ENCODE data around the gene STK25. TPM values are rescaled to one million over a fixed set of nuclear protein-coding genes. Genes with fewer than 3 reads are reported as not detected.
"Not testable (repeated sequence)": the region's sequence is repeated elsewhere in the genome, so short reads cannot be mapped to it uniquely, and the experiment has no call there.

STK25 gene
- total and polyA plus RNA-seq, 2 donors, result 102 to 166 TPM

DNA sequence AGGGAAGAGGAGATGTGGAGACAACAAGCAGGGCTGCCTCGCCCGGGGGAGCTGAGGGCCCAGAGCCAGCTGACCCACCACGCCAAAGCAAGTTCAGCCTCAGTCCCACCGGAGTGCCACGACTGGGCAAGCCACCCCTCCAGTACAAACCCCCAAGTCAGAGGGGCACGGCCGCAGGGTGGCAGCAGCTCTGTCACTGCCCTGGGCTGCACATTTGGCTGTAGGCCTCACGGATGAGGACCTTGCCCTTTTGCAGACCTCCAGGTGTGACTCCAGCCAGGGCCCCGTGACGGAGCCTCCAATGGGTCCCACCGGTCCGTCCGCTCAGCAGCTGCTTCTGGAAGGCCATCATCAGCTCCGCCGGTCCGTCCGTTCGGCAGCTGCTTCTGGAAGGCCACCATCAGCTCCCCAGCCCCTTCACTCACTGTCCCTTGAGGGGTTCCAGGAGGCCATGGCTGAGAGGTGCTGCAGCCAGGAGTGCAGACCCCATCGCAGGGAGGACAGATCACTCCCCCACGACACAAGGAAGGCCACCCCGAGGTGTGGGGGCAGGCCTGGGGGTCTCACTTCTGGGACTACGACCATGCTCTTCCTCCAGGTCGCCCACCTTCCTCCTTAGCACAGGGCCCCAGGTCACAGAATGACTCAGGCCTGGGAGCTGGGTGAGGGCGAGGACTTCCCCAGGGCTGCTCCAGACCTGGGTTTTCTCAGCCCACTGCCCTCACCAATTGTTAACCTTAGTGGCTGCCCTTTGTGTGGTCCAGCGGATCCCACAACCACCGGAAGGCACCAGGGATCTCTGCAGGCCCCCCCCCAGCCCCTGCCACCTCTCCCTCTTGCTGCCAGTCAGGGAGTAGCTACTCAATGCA lies 24.6 kb upstream of the STK25 start:
- H3K4me1 ChIP-seq (ENCODE audit: insufficient read depth), result no peaks in the 10 kb centered on the region
- H3K4me3 ChIP-seq (ENCODE audit: low read depth, low read length), result no peak overlapping the region
- no peak for DNase-seq (ENCODE audit: extremely low spot score)
- H3K36me3 ChIP-seq (ENCODE audit: insufficient read depth), result no peaks in the 10 kb centered on the region
- WGBS, result 89% methylated on average over 26 of the region's 26 CpGs
- no peak overlapping the region for H3K27ac ChIP-seq (ENCODE audit: low read depth)

DNA sequence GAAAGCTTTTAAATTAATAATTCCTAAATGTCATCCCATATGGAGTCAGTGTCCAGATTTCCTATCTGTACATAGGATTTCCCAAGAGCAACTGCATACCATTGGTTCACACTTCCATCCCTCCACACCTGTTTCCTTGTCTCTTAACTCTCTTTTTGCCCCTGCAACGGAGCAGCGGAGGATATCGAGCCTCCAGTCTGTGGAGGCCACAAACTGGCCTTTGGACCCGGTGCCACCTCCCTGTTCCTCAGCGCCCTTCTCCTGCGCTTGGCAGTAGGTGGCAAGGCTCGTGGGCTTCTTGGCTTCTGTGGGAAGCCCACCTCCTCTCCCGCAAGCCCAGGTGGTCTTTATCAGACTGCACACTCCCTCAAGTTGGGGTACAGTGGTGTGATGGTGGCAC lies 23.8 kb upstream of the STK25 start:
- no peak for DNase-seq (ENCODE audit: extremely low spot score)
- WGBS, result 92% methylated on average over 8 of the region's 8 CpGs
- Histone ChIP-seq H3K4me1 (ENCODE audit: insufficient read depth) (no peaks in the 10 kb centered on the region), H3K27ac (ENCODE audit: low read depth) (no peak overlapping the region), H3K36me3 (ENCODE audit: insufficient read depth) (no peaks in the 10 kb centered on the region), H3K4me3 (ENCODE audit: low read depth, low read length) (no peak overlapping the region)

DNA sequence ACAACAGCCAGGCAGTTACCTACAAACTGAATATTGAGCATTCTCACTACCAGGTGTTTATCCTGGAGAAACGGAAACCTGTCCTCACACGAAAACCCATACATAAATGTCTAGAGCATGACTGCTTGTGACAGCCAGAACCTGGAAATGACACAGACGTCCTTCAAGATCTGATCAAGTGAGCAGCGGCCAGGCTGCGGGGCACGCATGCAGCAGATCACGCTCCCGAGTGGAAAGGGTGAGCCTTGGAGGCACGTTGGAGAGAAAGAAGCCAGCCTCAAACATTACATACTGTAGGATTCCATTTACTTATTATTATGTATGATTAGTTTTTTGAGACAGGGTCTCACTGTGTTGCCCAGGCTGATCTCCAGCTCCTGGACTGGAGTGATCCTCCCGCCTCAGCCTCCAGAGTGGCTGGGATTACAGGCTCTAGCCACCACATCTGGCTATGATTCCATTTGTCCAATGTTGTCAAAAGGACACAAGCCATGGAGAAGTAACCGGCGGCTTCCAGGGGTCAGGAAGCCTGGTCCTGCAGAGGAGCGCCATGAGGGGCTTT lies 22.9 kb upstream of the STK25 start:
- no peaks in the 10 kb centered on the region for H3K4me1 ChIP-seq (ENCODE audit: insufficient read depth)
- 78% methylated on average over 13 of the region's 13 CpGs for WGBS
- no peak overlapping the region for H3K4me3 ChIP-seq (ENCODE audit: low read depth, low read length)
- DNase-seq (ENCODE audit: extremely low spot score), result no peak
- H3K27ac ChIP-seq (ENCODE audit: low read depth), result no peak overlapping the region
- no peaks in the 10 kb centered on the region for H3K36me3 ChIP-seq (ENCODE audit: insufficient read depth)

DNA sequence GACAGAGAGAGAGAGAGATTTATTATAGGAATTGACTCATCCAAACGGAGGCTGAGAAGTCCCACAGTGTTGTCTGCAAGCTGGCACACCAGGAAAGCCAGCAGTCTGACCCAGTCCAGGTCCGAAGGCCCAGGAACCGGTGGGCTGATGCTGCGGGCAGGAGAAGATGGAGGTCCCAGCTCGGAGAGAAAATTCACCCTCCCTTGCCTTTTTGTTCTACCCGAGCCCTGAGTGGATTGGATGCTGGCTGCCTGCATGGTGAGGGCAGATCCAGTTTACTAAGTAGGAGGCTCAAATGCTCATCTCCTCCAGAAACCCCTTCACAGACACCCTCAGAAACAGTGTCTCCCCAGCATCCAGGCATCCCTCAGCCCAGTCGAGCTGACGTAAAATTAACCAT lies 22.2 kb upstream of the STK25 start:
- 56% methylated on average over 8 of the region's 8 CpGs for WGBS
- DNase-seq (ENCODE audit: extremely low spot score), result no peak
- Histone ChIP-seq H3K36me3 (ENCODE audit: insufficient read depth) (no peaks in the 10 kb centered on the region), H3K4me1 (ENCODE audit: insufficient read depth) (no peaks in the 10 kb centered on the region), H3K27ac (ENCODE audit: low read depth) (no peak overlapping the region), H3K4me3 (ENCODE audit: low read depth, low read length) (no peak overlapping the region)

DNA sequence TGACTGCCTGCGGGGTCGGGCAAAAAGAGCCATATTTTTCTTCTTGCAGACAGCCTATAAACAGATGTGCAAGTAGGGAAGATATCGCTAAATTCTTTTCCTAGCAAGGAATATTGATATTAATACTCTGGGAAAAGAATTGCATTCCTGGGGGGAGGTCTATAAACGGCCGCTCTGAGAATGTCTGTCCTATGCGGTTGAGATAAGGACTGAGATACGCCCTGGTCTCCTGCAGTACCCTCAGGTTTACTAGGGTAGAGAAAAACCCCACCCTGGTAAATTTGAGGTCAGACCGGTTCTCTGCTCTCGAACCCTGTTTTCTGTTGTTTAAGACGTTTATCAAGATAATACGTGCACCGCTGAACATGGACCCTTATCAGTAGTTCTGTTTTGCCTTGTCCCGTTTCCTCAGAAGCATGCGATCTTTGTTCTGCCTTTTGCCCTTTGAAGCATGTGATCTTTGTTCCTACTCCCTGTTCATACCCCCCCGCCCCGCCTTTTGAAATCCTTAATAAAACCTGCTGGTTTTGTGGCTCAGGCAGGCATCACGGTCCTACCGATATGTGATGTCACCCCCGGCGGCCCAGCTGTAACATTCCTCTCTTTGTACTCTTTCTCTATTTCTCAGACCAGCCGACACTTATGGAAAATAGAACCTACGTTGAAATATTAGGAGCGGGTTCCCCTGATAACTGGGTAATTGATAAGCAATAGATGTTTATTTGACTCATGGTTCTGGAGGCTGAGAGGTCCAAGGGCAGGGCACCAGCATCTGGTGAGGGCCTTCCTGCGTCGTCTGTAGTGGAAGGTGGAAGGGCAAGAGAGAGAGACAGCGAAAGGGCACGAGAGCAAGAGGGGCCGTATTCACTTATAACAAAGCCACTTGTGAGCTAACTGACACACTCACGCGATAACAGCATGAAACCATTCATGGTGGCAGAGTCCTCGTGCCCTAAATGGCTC lies 17.7 kb upstream of the STK25 start:
- not testable (repeated sequence) for H3K4me3 ChIP-seq (ENCODE audit: low read depth, low read length); H3K36me3 ChIP-seq (ENCODE audit: insufficient read depth); DNase-seq (ENCODE audit: extremely low spot score); H3K27ac ChIP-seq (ENCODE audit: low read depth); H3K4me1 ChIP-seq (ENCODE audit: insufficient read depth)
- WGBS, result 92% methylated on average over 31 of the region's 31 CpGs

DNA sequence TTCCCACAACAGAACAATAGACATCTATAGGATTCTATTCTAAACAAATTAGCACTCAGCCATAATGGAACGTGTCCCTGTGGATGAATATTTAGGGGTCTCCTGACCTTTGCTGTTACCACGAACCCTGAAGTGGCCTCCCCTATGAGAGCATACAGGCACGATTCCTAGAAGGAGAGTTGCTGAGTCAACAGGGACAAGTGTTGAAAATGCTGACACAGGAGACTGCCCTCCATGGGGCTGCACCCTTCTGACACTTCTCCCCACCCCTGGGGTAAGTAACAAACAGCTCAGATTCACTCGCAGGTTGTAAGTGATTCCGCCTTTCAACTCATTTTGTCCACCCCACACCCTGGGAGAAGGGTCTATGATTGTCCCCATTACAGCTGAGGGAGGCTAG lies 14.1 kb upstream of the STK25 start:
- no peak overlapping the region for H3K27ac ChIP-seq (ENCODE audit: low read depth)
- no peaks in the 10 kb centered on the region for H3K4me1 ChIP-seq (ENCODE audit: insufficient read depth)
- WGBS, result 81% methylated on average over 5 of the region's 5 CpGs

DNA sequence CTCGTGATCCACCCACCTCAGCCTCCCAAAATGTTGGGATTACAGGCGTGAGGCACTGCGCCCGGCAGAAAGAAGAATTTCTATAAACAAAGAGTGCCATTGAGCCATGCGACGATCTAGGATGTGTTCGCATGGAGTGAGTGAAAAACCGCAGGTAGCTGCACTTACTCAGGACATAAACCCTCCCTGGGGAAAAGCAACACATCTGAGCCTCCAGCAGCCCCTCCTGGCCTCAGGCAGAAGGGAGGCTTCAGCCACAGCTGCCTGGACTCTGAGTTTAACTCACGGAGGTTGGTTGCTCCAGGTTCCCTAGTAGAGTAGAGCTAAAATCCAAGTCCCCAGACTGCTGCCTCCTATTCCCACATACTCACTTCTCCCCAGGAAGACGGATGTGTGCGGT lies 11.3 kb upstream of the STK25 start:
- Histone ChIP-seq H3K4me3 (ENCODE audit: low read depth, low read length) (no peak overlapping the region), H3K27ac (ENCODE audit: low read depth) (no peak overlapping the region), H3K36me3 (ENCODE audit: insufficient read depth) (no peaks in the 10 kb centered on the region), H3K4me1 (ENCODE audit: insufficient read depth) (no peaks in the 10 kb centered on the region)
- 56% methylated on average over 11 of the region's 11 CpGs for WGBS
- DNase-seq (ENCODE audit: extremely low spot score), result no peak

More for the DNA sequence above, 14.1 kb upstream of the STK25 start:
- DNase-seq (ENCODE audit: extremely low spot score), result no peak
- no peak overlapping the region for H3K4me3 ChIP-seq (ENCODE audit: low read depth, low read length)
- no peaks in the 10 kb centered on the region for H3K36me3 ChIP-seq (ENCODE audit: insufficient read depth)

DNA sequence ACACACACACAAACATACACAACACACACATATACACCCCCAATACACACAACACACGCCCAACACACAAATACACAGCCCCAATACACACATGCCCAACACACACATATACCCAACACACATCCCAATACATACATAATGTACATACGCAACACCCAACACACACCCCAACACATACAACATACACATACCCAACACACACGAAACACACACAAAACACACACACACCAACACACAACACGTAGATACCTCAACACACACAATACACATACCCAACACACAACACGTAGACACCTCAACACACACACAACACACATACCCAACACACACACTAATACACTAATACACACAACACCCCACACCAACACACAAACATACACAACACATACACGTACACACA lies 8.9 kb upstream of the STK25 start:
- Histone ChIP-seq H3K36me3 (ENCODE audit: insufficient read depth) (no peaks in the 10 kb centered on the region), H3K4me3 (ENCODE audit: low read depth, low read length) (no peak overlapping the region), H3K27ac (ENCODE audit: low read depth) (no peak overlapping the region), H3K4me1 (ENCODE audit: insufficient read depth) (no peaks in the 10 kb centered on the region)
- 92% methylated on average over 6 of the region's 6 CpGs for WGBS
- DNase-seq (ENCODE audit: extremely low spot score), result no peak

DNA sequence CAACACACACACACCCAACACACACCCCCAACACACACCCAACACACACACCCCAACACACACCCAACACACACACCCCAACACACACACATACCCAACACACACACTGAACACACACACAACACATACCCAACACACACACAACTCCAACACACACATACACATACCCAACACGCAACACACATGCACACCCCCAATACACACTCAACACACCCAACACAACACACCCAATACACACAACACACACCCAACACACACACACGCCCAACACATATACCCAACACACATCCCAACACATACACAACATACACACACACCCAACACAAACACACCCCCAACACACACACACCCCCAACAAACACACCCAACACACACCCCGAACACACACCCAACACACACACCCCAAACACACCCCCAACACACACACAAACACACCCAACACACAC lies 8.2 kb upstream of the STK25 start:
- DNase-seq (ENCODE audit: extremely low spot score), result no peak
- H3K4me3 ChIP-seq (ENCODE audit: low read depth, low read length), result no peak overlapping the region
- no peak overlapping the region for H3K27ac ChIP-seq (ENCODE audit: low read depth)
- no peaks in the 10 kb centered on the region for H3K36me3 ChIP-seq (ENCODE audit: insufficient read depth)
- H3K4me1 ChIP-seq (ENCODE audit: insufficient read depth), result no peaks in the 10 kb centered on the region
- WGBS, result 97% methylated on average over 3 of the region's 3 CpGs

DNA sequence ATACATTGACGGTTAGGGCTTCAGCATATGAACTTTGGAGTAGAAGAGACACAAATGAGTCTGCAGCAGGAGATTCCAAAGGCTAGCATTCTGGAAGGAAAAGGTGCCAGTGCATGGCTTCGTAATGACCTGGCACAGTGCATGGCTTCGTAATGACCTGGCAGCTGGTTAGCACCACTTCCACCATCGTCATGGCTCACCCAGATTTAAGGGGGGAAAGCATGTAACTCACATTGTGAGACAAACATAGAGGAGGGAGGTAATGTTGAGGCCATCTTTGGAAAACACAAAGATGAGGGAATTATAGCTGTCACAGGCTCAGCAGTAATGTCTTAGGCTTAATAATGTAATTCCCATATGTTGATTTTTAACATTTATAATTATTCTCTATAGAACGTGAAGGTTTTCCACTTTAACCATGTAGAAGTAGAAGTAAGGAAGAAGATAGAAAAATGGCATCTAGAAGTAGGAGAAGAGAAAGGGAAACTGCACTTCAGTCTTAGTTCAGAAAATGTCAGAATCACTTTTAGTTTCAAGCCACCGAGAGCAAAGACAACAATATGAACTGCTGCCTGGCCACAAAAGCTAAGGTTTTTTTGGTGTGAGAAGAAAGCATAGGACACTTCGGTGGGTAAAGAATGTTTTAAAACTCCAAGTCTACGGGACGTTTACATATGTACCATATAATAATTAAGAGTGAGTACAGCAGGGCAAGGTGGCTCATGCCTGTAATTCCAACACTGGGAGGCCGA lies 6.8 kb upstream of the STK25 start:
- Histone ChIP-seq H3K4me1 (ENCODE audit: insufficient read depth) (no peaks in the 10 kb centered on the region), H3K36me3 (ENCODE audit: insufficient read depth) (no peaks in the 10 kb centered on the region), H3K4me3 (ENCODE audit: low read depth, low read length) (no peak overlapping the region), H3K27ac (ENCODE audit: low read depth) (no peak overlapping the region)
- 56% methylated on average over 10 of the region's 10 CpGs for WGBS
- no peak for DNase-seq (ENCODE audit: extremely low spot score)

DNA sequence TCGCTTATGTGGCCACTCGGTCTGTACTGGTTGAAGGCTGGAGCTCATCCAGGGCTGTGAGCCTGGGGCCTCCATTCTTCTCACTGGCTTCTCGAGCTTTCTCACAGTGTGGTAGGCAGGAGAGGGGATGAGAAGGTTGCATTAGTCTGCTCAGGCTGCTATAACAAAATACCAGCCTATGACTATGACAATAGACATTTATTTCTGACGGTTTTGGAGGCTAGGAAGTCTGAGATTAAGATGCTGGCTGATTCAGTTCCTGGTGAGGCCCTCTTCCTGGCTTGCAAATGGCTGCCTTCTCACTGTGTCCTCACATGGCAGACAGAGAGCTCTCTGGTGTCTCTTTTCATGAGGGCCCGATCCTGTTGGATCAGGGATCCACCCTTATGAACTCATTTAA lies 6.2 kb upstream of the STK25 start:
- 62% methylated on average over 5 of the region's 5 CpGs for WGBS
- Histone ChIP-seq H3K36me3 (ENCODE audit: insufficient read depth) (no peaks in the 10 kb centered on the region), H3K4me1 (ENCODE audit: insufficient read depth) (no peaks in the 10 kb centered on the region), H3K4me3 (ENCODE audit: low read depth, low read length) (no peak overlapping the region), H3K27ac (ENCODE audit: low read depth) (no peak overlapping the region)
- no peak for DNase-seq (ENCODE audit: extremely low spot score)

DNA sequence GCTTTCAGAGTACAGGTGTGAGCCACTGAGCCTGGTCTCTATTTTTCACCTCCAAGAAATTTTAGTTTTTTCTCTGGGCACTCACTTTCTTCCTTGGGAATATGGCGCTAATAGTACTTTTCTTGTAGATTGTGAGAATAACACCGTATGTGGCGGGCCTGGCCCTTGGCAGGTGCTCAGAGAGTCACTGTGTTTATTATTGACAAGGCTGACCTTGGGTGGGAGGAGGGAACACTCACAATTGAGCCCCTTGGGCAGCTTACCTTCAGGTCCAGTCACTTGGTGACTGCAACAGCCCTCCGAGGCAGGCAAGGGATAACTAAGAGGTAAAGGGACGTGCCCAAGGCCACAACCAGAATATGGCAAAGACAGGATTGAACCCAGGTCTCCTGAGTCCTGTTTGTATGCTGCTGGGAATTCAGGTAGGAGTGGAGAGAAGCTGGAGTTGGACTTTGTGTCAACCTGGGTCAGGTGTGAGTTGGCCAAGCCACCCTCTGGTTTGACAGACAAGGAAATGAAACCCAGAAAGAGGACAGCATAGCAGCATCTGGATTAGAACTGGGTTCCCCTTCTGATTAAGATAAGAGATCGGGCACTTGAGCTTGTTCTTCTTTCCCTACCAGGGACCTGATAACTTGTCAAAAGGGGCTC lies 2.8 kb upstream of the STK25 start:
- H3K27ac ChIP-seq (ENCODE audit: low read depth), result no peak overlapping the region
- H3K36me3 ChIP-seq (ENCODE audit: insufficient read depth), result no peaks in the 10 kb centered on the region
- no peak for DNase-seq (ENCODE audit: extremely low spot score)
- H3K4me1 ChIP-seq (ENCODE audit: insufficient read depth), result no peaks in the 10 kb centered on the region
- no peak overlapping the region for H3K4me3 ChIP-seq (ENCODE audit: low read depth, low read length)
- 94% methylated on average over 6 of the region's 6 CpGs for WGBS
